Activated naive CD4-positive, alpha-beta T cell treated with Interleukin-2 at 50 U/mL for 16 hours (primary cell): ENCODE data around the gene AMZ2.
"Not testable (repeated sequence)": the region's sequence is repeated elsewhere in the genome, so short reads cannot be mapped to it uniquely, and the experiment has no call there.

Source experiments
- DNase-seq: peaks from one replicate; pipeline ENCODE4 v3.0.0-alpha.2; 2020

Gene AMZ2, protein sequence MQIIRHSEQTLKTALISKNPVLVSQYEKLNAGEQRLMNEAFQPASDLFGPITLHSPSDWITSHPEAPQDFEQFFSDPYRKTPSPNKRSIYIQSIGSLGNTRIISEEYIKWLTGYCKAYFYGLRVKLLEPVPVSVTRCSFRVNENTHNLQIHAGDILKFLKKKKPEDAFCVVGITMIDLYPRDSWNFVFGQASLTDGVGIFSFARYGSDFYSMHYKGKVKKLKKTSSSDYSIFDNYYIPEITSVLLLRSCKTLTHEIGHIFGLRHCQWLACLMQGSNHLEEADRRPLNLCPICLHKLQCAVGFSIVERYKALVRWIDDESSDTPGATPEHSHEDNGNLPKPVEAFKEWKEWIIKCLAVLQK

DNA sequence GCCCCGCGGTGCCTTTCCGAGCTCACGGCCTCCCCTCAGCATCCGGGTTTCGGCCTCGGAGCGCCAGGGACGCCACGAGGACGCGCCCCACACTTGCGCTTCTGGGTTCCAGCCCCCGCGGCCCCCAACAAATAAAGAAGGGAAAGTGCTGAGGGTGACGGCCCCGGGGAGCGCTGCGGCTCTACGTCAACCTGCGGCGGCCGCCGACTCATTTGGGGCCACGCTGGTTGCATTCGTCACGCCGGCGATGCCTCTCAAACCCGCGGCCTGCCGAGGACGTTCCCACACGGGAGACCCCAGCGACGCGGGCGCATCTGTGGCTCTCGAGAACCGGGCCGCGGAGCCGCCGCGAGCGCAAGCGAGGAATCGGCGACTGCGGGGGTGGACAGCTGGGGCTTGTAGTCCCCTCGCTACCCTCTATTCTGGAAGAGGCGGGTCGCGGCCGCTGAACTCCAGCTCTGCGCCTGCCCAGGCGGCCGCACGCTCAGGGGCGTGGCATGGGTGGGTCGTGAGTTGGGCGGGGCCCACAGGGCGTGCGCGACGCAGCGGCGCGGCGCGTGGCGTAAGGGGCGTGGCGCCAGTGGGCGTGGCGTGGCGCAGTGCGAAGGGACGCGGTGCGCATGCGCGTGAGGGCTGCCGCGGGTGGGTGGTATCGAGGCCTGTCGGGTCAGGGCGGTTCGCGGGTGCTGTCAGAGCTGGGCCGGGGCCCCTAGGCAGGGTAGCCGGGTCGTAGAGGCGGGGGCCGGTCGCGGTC lies at the start of gene AMZ2:
AMZ2 (plus strand) TSS at position 599 of the 754 bp plus-strand sequence. CDS start 2,145 bp downstream, outside the sequence.
- peak; percentile 97 for DNase-seq

DNA sequence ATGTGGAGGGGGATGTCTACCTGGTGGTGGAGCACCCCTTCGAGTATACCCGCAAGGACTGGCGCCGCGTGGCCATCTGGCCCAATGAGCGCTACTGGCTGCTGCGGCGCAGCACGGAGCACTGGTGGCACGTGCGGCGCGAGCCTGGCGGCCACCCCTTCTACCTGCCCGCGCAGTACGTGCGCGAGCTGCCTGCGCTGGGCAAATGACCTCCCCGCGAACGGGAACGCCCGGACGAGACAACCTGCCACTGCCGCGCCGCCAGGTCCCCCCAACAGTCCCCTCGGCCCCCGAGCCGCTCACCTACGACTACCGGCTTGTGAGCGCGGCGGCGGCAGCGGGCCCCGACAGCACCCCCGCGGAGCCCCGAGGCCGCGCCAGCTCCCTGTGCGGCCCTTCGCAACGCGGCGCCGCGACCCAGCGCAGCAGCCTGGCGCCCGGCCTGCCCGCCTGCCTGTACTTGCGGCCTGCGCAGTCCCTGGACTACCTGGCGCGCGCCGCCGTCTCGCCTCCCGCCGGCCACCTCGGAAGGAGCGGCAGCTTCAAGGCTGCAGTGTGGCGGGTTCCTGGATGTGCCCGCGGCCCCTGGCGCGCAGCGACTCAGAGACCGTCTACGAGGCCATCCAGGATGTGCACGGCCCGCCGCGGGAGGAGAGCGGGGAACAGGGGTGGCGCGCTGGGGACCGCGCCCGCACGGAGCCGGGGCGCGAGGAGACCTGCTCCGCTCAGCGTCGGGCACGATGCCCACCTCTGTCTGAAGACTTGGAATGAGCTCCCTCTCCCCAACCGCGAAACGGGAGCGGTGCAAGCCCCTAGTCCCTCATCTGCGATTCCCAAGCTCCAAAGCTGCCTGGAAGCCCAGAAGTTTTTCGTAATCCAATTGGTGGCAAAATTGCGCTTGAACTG lies 48.7 kb upstream of the AMZ2 start:
- peak; percentile 58 for DNase-seq

DNA sequence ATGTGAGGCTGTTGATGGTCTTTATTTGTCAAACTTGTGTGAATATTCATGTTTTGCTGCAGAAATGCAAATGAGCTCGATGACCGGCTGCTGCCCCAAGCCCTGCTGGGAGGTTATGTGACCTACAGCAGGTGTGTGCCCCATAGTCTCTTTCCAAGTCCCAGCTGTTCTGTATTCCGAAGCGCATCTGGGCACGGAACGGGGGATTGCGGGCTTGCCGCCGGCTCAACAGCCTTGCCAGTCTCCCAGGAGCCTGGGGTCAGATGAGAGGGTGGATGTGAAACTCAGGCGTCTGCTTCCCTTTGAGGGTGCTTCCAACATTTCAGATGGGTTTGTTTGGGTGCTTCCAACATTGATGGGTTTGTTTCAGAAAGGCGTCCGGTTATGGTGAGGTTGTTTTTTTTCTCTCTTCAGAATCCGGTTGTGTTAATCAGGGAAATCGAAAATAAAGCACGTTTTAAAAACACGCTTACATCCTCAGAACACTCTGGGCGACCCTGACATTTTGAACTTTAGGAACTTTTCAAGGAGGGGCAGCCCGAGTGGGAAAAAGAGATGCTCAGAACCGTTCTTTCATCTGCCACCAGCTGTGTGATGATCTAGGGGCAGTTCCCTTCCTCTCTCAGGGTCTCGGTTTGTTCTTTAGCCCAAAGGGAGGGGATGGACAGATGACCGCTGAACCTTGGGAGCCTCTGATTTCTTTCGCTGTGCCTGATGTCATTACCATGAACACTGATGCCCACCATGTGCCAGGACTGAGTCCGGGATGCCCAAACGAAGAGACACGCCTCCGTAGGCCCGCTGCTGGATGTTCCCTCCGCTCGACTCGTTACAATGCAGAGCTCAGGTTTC lies 47.8 kb upstream of the AMZ2 start:
- DNase-seq, result peak; percentile 30

DNA sequence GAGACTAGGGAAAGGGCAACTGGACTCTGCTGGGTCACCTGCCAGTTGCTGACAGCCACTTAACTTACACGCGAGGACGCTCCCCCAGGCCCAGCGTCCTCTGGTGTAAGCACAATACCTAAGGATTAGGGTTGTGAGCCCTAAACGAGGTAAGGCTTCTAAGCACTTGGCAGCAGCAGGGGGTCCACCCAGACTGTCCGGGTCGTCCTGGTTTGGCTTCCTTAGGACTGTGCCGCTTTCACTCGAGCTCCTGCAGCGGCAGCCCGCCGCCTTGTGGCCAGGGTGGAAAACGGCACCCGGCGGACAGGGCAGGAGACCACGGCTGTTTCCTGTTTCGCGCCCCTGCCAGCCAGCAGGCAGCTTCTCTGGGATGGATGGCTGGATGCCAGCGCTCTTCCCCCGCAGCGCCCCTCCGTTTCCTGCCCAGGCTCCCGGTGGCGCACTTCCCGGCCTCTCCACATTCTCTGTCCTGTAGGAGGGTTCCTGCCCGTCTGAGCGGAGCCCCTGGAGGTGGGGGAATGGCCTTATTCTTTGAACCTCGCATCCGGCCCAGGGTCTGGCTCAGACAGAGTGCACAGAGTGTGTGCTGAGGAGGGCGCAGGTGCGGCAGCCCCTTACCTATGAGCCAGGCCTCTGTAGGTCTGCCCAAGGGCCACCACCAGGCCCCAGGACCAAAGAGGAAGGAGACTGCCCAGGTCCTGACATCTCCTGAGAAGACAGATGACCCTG lies 47.0 kb upstream of the AMZ2 start:
- DNase-seq, result peak; percentile 80

DNA sequence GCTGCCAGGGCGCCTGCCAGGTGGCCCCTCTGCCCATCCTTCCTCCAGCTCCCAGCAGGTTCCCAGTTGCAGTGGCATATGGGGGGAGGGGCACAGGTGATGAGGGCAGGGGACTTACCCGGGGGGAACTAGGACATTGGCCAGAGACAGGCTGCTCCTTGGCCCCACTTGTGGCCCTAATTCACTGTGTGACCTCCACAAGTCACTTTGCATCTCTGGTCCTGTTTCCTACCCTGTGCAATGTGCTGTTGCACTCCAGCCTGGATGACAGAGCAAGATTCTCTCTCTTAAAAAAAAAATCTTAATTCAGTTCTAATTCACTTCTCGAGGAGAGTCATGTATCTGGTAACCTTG lies 46.4 kb upstream of the AMZ2 start:
- not testable (repeated sequence) for DNase-seq

DNA sequence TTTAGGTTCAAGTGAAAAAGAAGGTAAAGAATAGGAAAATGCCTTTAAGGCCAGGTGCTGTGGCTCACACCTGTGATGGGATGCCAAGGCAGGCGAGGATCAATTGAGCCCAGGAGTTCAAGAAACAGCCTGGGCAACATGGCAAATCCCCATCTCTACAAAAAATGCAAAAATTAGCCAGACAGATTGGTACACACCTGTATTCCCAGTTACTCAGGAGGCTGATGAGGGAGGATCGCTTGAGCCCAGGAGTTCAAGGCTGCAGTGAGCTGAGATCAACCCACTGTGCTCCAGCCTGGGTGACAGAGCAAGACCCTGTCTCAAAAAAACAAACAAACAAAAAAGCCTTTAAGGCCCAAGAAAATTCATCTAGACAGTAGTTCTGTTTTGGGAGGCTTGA lies 45.5 kb upstream of the AMZ2 start:
- not testable (repeated sequence) for DNase-seq

DNA sequence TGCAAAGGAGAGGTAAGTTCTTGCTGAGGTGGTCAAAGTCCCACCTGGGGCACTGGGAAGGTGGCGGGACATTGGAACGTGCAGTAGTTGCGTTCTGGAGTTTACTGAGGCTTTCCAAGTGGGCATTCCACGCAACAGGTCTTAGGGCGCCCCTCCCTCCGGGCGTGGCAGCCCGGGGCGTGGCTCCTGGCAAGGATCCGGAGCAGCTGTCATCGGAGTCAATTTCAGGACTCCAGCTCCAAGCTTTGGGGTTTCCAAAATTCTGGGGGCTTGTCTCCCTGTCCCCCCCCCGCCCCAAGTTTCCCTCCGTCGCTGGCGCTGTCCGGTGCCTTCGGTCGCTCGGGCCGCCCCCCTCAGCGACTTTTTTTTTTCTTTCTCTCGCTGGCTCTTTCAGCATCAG lies 43.1 kb upstream of the AMZ2 start:
- DNase-seq, result no peak

DNA sequence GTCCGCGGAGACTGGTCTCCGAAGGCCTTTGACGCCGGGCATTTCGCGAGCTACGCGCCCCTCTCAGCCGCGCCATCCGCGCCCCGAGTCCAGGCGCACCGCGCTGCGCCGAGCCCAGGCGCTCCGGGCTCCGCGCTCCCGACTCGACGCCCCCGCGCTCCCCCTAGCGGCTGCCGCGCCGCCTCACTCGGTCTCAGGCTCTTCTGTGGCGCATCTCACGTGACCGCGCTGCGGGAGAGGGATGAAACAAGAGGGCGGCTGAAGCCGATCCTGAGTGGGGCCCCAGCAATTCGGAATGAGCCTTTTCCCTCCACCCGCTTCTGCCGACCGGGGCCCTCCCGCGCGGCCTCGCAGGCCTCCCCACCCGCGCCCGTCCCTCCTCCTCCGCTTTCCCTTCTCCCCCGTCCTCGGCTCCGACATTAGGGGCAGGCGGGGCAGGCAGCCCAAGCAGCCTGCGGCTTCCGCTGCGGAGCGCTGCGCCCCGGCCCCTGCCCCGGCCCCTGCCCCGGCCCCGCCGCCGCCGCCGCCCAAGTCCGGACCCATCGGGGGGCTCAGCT lies 42.5 kb upstream of the AMZ2 start:
- peak; percentile 92 for DNase-seq

DNA sequence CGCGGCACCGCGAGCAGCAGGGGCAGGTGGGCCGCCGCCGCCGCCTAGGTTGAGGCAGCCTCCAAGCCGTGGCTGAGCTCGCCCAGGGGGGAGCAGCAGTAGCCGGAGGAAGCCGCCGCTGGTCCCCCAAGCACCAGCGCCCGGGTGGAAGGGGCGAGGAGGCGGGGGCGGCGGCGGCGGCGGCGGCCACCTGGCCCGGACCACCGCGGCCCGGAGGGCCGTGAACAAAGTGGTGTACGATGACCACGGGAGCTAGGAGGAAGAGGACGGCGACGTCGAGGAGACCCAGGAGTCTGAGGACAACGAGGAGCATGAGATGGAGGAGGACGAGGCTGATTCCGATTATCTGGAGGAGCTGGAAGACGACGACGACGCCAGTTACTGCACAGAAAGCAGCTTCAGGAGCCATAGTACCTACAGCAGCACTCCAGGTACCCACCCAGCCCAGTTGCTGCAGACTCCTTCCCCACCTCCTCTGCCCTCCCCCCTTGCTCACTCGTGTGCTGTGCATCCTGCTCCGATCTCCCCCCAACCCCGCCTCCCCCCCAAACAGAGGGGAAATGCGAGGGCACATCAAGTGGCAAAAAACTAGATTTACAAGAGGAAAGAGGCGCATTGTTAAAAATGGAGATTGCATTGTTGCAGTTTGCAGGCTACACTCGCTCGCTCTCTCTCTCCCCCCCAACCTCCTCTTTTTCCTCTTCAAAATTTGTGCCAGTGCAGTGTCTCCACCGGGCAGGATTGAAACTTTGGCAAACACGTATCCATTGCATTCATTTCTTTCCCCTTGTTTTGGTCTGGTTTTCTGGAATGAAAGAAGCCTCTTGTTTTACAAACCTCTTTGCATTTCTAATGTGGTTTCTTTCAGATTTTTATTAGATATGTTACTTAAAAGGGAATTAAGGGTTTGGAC lies 41.8 kb upstream of the AMZ2 start:
- DNase-seq, result peak; percentile 25

DNA sequence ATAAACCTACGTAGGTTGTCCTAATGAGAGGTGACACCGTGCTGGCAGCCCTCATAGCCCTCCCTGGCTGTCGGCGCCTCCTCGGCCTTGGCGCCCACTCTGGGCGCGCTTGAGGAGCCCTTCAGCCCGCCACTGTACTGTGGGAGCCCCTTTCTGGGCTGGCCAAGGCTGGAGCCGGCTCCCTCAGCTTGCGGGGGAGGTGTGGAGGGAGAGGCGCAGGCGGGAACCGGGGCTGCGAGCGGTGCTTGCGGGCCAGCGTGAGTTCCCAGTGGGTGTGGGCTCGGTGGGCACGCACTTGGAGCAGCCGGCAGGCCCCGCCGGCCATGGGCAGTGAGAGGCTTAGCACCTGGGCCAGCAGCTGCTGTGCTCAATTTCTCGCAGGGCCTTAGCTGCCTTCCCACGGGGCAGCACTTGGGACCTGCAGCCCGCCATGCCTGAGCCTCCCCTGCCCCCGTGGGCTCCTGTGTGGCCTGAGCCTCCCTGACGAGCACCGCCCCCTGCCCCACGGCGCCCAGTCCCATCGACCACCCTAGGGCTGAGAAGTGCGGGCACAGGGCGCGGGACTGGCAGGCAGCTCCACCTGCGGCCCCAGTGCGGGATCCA lies 40.1 kb upstream of the AMZ2 start:
- DNase-seq, result no peak

DNA sequence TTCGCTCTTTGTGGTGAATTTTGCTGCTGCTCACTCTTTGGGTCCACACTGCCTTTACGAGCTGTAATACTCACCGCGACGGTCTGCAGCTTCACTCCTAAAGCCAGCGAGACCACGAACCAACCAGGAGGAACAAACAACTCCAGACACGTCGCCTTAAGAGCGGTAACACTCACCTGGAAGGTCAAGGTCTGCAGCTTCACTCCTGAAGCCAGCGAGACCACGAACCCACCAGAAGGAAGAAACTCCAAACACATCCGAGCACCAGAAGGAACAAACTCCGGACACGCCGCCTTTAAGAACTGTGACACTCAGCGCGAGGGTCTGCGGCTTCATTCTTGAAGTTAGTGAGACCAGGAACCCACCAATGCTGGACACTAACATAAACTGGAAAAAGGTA lies 39.2 kb upstream of the AMZ2 start:
- DNase-seq, result not testable (repeated sequence)

DNA sequence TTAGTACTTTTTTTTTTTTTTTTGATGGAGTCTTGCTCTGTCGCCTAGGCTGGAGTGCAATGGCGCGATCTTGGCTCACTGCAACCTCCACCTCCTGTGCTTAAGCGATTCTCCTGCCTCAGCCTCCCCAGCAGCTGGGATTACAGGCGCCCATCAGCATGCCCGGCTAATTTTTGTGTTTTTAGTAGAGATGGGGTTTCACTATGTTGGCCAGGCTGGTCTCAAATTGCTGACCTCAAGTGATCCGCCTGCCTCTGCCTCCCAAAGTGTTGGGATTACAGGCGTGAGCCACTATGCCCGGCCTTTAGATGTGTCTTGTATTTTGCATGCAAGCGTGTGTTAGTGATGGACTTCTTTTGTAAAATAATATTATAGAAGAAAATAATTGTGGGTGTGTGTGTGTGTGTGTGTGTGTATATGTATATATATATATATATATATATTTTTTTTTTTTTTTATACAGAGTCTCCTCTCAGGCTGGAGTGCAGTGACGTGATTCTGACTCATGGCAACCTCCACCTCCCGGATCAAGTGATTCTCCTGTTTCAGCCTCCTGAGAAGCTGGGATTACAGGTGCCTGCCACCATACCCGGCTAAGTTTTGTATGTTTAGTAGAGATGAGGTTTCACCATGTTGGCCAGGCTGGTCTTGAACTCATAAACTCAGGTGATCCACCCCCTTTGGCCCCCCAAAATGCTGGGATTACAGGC lies 38.5 kb upstream of the AMZ2 start:
- not testable (repeated sequence) for DNase-seq

DNA sequence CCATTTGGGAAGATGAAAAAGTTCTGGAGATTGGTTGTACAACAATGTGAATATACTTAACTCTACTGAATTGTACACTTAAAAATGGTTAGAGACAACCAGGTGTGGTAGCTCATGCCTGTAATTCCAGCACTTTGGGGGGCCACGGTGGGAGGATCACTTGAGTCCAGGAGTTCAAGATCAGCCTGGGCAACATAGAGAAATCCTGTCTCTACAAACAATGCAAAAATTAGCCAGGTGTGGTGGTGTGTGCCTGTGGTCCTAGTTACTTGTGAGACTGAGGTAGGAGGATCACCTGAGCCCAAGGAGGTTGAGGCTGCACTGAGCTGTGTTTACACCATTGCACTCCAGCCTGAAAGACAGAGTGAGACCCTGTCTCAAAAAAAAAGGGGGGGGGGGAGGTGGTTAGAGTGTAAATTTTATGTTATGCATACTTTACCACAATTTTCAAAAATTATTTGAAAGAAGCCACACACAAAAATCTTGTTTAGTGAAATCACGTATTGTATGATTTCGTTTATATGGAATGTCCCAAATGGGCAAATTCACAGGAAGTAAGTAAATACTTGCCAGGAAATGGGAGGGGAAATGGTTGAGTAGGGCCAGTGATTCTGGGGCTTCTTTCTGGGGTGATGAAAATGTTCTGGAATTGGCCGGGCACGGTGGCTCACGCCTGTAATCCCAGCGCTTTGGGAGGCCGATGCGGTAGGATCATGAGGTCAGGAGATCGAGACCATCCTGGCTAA lies 37.1 kb upstream of the AMZ2 start:
- no peak for DNase-seq

DNA sequence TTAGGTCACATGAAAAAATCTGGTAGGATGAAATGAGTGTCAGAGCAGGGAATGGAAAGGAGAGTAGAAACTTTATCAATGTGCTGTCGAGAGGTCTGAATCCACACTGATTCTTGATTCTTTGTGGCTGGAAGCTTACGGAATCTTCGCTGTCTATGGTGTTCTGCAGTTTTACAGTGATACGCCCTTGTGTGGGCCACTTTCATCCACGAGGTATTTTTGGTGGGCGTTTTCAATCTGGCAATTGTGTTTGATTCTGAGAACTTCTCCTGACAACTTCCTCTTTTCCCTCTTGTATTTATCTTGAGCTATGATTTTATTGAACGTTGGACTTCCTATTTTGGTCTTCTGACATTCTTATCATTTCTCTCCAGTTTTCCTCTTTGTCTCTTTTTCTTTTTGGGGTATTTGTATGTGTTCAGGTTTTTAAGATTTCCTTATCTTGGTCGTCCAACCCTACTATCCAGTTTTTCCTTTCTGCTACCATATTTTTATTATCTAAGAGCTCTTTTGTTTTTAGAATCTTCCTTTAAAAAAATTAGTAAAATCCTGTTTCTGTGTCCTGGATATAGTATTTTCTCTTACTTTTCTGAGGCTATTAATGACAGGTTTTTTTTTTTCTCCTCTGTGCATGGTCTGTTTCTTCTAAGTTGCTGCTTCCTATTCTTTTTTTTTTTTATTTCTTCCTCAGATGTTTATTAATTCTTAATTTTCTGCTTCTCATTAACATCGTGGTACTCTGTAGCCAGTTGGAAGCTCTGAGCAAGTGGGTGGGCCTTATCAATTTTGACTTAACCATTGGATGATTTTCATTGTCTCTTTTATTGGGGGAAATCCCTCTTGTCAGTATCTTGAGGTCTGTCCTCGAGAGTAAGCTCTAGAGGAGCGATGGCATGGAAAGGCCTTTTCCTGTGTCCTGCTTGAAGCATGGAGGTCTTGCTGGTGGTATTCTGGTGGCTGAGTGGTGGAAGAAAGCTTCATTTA lies 34.1 kb upstream of the AMZ2 start:
- DNase-seq, result not testable (repeated sequence)

DNA sequence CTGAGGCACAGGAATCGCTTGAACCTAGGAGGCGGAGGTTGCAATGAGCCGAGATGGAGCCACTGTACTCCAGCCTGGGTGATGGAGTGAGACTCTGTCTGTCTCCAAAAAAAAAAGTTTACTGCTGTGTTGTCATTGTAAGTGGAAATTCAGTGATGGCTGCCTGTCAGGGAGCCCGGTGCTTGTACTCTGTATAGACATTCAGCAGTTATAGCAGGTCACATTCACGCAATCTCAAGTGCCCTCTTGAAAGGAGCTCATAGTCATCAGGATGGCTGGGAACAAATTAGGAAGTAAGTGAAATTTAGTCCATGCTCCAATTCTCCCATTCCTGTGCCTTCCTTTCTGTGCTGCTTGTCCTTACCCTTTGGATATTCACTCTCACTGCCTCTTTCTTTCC lies 32.4 kb upstream of the AMZ2 start:
- not testable (repeated sequence) for DNase-seq

DNA sequence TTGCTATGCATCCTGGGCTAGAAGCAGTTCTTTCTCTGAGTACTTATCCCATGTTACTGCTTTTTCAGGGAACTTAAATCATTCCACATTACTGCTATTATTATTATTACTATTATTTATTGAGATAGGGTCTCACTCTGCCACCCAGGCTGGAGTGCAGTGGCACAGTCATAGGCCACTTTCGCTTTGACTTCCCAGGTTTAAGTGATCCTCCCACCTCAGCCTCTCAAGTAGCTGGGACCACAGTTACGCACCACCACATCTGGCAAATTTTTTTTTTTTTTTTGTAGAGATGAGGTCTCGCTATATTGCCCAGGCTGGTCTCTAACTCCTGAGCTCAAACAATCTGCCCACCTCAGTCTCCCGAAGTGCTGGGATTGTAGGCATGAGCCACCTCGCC lies 28.4 kb upstream of the AMZ2 start:
- DNase-seq, result not testable (repeated sequence)

DNA sequence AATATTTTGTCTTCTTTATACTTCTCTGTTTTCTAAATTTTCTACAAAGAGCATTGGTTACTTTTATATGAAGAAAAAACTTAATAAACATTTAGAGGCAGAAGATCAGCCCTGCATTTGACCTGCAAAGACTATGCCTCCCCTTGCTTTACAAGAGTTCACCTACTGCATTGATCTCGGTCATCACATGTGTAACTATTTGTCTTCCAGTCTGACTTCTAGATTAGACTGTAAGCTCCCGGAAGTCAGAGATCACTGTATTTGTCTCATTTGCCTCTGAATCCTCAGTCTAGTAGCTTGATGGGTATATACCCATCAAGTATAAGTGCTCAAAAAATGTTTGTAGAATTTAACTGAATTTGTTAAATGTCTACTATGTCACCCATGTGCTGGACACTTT lies 27.7 kb upstream of the AMZ2 start:
- not testable (repeated sequence) for DNase-seq
